Lower leg skin (tissue), 3 donors: ENCODE results near the gene DNAJC28.

Experiments used
- POLR2A ChIP-seq, 2 donors: fragments of 450-650 bp; IDR thresholded peaks; one replicate each; pipeline ENCODE4 v1.6.1; 2016 to 2017; ENCODE audit warnings: antibody characterized with exemption in 2 of 2, mild to moderate bottlenecking in 1 of 2, moderate library complexity in 1 of 2
- TF ChIP-seq, protein P1 (sequence below), 3 donors: fragments of 450-650 bp; IDR thresholded peaks; one replicate each; pipeline ENCODE4 v1.5.1; 2016; ENCODE audit warnings: antibody characterized with exemption in 3 of 3, mild to moderate bottlenecking in 3 of 3, moderate library complexity in 2 of 3

DNA sequence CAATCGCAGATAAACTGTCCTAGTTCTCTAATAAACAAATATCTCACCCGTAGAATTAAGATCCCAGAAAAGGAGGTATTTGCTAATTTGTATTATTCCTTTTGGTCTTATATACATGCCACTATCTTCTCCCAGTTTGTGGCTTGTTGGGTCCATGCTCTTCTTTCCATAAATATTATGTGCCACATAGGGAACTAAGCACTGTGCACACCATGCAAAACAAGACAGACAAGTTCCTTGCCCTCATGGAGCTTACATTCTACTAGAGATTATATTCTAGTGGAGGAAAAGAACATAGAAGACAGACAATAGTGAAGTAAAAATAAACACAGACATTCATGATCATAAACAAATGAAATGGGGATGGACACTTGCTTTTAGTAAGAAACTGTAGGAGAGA, 45.7 kb upstream of the DNAJC28 start:
- TF ChIP-seq POLR2A (IDR thresholded peaks at IDR 0.05): no peak
- TF ChIP-seq, protein P1, sequence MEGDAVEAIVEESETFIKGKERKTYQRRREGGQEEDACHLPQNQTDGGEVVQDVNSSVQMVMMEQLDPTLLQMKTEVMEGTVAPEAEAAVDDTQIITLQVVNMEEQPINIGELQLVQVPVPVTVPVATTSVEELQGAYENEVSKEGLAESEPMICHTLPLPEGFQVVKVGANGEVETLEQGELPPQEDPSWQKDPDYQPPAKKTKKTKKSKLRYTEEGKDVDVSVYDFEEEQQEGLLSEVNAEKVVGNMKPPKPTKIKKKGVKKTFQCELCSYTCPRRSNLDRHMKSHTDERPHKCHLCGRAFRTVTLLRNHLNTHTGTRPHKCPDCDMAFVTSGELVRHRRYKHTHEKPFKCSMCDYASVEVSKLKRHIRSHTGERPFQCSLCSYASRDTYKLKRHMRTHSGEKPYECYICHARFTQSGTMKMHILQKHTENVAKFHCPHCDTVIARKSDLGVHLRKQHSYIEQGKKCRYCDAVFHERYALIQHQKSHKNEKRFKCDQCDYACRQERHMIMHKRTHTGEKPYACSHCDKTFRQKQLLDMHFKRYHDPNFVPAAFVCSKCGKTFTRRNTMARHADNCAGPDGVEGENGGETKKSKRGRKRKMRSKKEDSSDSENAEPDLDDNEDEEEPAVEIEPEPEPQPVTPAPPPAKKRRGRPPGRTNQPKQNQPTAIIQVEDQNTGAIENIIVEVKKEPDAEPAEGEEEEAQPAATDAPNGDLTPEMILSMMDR (IDR thresholded peaks at IDR 0.05): no peak
